HepG2 (cell line): ENCODE results near the gene IRAK2. TPM values are rescaled to one million over a fixed set of nuclear protein-coding genes. Genes with fewer than 3 reads are reported as not detected.

Source experiments
- ATAC-seq: fragments of 200-7000 bp; cut with Tn5 transposase; 3 replicates; pipeline ENCODE4 v1.9.1; 2020; ENCODE audit warnings: mild to moderate bottlenecking, moderate library complexity
- BruUV-seq: library from RNA; stranded (reverse); fragments of 400-500 nt; replicated peaks from 2 replicates; lab custom pipeline; 2021; lab: Mats Ljungman, UMichigan
- CTCF ChIA-PET: fragments of 300-600 bp; formaldehyde crosslinking; extraction: SDS; loops from one replicate; lab custom pipeline; 2021; ENCODE audit warnings: low total read pairs, inconsistent platforms, low intra/inter-chr PET ratio; lab: Yijun Ruan, JAX
- POLR2A ChIA-PET: fragments of 350-600 bp; sonication (Branson Sonifier 250); formaldehyde crosslinking; loops from one replicate; lab custom pipeline; 2020; ENCODE audit warnings: antibody characterized with exemption, inconsistent platforms; lab: Yijun Ruan, JAX
- DNase-seq: peaks from one replicate; pipeline ENCODE4 v3.0.0-alpha.2; 2015; ENCODE audit warnings: low spot score
- FAIRE-seq: peaks from 3 replicates; lab custom pipeline; 2011; peaks lifted over from hg19 to GRCh38; lab: Jason Lieb, UNC
- H2AFZ ChIP-seq: one replicate; pipeline ENCODE4 v1.6.1; 2011; ENCODE audit warnings: low read length, inconsistent platforms
- H3K27ac ChIP-seq: fragments of 300-600 bp; 3 replicates; pipeline ENCODE4 v1.8.0; 2011; ENCODE audit warnings: mixed run types, mild to moderate bottlenecking, mixed read lengths, low read length, inconsistent platforms; ENCODE audit not compliant: insufficient read depth; ENCODE audit errors: extremely low read length
- H3K27me3 ChIP-seq, 2 experiments: fragments of 200-600 bp in 1 of 2; 2 replicates in 1 of 2; 3 replicates in 1 of 2; pipeline versions ENCODE4 v1.6.0 to v1.8.0; 2011; ENCODE audit warnings: low read length in 2 of 2, mild to moderate bottlenecking in 2 of 2, moderate library complexity in 2 of 2, inconsistent platforms in 1 of 2; ENCODE audit not compliant: insufficient read depth in 2 of 2, control insufficient read depth in 1 of 2
- H3K36me3 ChIP-seq, 2 experiments: fragments of 200-600 bp in 1 of 2; replicated peaks in 1 of 2; 2 replicates in 1 of 2; 3 replicates in 1 of 2; pipeline versions ENCODE4 v1.5.1 to v1.8.0; 2011; ENCODE audit warnings: low read length in 2 of 2, inconsistent platforms in 1 of 2; ENCODE audit not compliant: insufficient read depth in 2 of 2, control insufficient read depth in 1 of 2
- H3K4me1 ChIP-seq: 2 replicates; pipeline ENCODE4 v1.5.1; 2012; ENCODE audit warnings: low read length, inconsistent platforms; ENCODE audit not compliant: insufficient read depth
- H3K4me2 ChIP-seq: 2 replicates; pipeline ENCODE4 v1.6.0; 2011; ENCODE audit warnings: low read depth, low read length, inconsistent platforms
- H3K4me3 ChIP-seq, 3 experiments: fragments of 200-600 bp in 1 of 3; sonication (generic), shearing (Covaris generic) in 1 of 3; replicated peaks in 1 of 3; 2 replicates each; pipeline ENCODE4 v1.5.1; 2011 to 2016; ENCODE audit warnings: low read length in 3 of 3, inconsistent platforms in 2 of 3, low read depth in 2 of 3, mild to moderate bottlenecking in 2 of 3, control low read depth in 1 of 3, mixed read lengths in 1 of 3; ENCODE audit not compliant: insufficient read depth in 1 of 3
- H3K79me2 ChIP-seq: one replicate; pipeline ENCODE4 v1.6.1; 2011; ENCODE audit warnings: low read length, inconsistent platforms; ENCODE audit not compliant: insufficient read depth
- H3K9ac ChIP-seq: 2 replicates; pipeline ENCODE4 v1.6.0; 2011; ENCODE audit warnings: mild to moderate bottlenecking, low read depth, low read length, inconsistent platforms; ENCODE audit not compliant: insufficient read depth
- H3K9me3 ChIP-seq: 2 replicates; pipeline ENCODE4 v1.5.1; 2012; ENCODE audit warnings: mild to moderate bottlenecking, low read length
- H4K20me1 ChIP-seq: 2 replicates; pipeline ENCODE4 v1.6.0; 2011; ENCODE audit warnings: inconsistent platforms, mild to moderate bottlenecking, low read length, moderate library complexity; ENCODE audit not compliant: insufficient read depth
- CTCF ChIP-seq: sonication (generic); formaldehyde crosslinking; IDR thresholded peaks from 2 replicates; pipeline ENCODE4 v1.5.0; 2020; ENCODE audit warnings: mild to moderate bottlenecking, missing genetic modification reagents, moderate library complexity
- HNRNPLL ChIP-seq: fragments of 200-400 bp; formaldehyde crosslinking; IDR thresholded peaks from 2 replicates; pipeline ENCODE4 v1.6.1; 2017; ENCODE audit warnings: mild to moderate bottlenecking, low read depth, low read length; ENCODE audit not compliant: poor library complexity, severe bottlenecking
- PCBP1 ChIP-seq: fragments of 200-400 bp; formaldehyde crosslinking; IDR thresholded peaks from 2 replicates; pipeline ENCODE4 v1.6.1; 2017; ENCODE audit warnings: mild to moderate bottlenecking, low read depth, low read length, borderline replicate concordance
- STAG1 ChIP-seq: sonication (generic); formaldehyde crosslinking; IDR thresholded peaks from 2 replicates; pipeline ENCODE4 v1.4.0; 2020; ENCODE audit warnings: missing genetic modification reagents
- XRCC5 ChIP-seq: fragments of 200-400 bp; formaldehyde crosslinking; optimal IDR thresholded peaks from 2 replicates; pipeline ENCODE3; 2017; ENCODE audit warnings: mild to moderate bottlenecking, low read length
- ZBTB38 ChIP-seq: sonication (generic); formaldehyde crosslinking; IDR thresholded peaks from 2 replicates; pipeline ENCODE4 v1.5.1; 2020; ENCODE audit warnings: mild to moderate bottlenecking, missing genetic modification reagents
- WGBS: methylation state at CpG from one replicate; pipeline ENCODE4 v1.1.6; 2017; ENCODE audit warnings: low lambda C conversion rate; 5-methylcytosine and 5-hydroxymethylcytosine counted together
- in situ Hi-C: cut with HindIII; loops from 2 replicates; pipeline ENCODE4 v1.10.0; 2017; ENCODE audit warnings: low pct_unique_long_range_greater_than_20kb; ENCODE audit not compliant: extremely low pct_ligation_motif_present
- intact Hi-C: fragments of 100-400 bp; cut with micrococcal nuclease; formaldehyde crosslinking; loops from one replicate; pipeline ENCODE4 v1.10.0; 2022; ENCODE audit not compliant: unreplicated experiment
- polyA plus RNA-seq, 8 experiments: library from polyadenylated mRNA; depleted of rRNA in 3 of 8; stranded (reverse) in 7 of 8; unstranded in 1 of 8; fragments of >200 nt; fragmentation: Illumina TruSeq in 4 of 8; extraction: Trizol in 4 of 8; gene quantifications; 2 replicates each; pipeline versions ENCODE4 v1.2.1 to v1.2.3, GENCODE V29; 2011 to 2016; ENCODE audit warnings: low read depth in 4 of 8, missing spikeins in 1 of 8, mixed read lengths in 1 of 8; ENCODE audit not compliant: insufficient read depth in 1 of 8
- total RNA-seq, 5 experiments: library from RNA; depleted of rRNA; stranded (reverse); fragments of >200 nt; fragmentation: Illumina TruSeq; extraction: Trizol; gene quantifications; 2 replicates each; pipeline ENCODE4 v1.2.3, GENCODE V29; 2016; ENCODE audit warnings: low read depth in 1 of 5
- TF ChIP-seq, protein P1 (sequence below): sonication (generic); formaldehyde crosslinking; IDR thresholded peaks from 2 replicates; pipeline ENCODE4 v1.4.0; 2020; ENCODE audit warnings: missing genetic modification reagents

The IRAK2 gene
- total and polyA plus RNA-seq, 2 of the 13 experiments (the other 11 are each of a cell fraction or from before 2014, with no cell fraction given) = 13.1 to 23.3 TPM

DNA sequence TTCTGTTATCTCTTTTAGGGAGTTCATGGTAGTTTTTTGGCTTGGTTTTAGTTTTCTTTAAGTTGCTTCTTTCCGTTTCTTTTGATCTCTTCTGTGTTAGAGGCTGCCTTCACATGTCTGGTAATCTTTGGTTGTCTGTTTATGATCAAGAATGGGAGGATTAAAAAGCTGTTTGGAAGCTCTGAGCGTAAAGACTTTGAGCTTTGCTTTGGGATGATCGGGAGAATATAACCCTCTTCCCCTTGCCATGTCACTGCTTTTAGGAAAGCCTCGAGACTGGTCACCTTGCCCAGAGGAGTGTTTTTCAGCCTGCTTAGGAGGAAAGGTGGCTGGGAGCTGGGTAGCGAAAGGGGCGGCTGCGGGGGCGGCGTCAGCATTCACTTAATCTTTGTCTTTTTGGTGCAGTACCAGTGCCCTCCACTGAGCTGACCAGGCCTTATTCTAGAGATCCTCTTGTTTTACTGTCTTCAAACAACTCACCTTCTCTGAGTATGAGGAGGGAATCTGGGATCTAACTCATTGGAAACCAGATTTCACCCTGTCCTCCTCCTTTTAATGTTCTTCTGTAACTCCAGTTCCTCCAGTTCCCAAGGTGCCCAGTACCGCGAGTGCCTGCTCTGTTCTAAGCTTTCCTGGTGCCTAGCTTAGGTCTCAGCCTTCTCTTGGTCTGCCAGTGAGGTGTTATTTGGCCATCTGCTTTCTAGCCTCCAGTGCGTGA, 99.1 kb downstream of the IRAK2 start:
- Histone ChIP-seq H3K9me3 (no peaks in the 10 kb centered on the region), H3K4me1 (peaks cover 25% of the 10 kb centered on the region), H3K36me3 (peaks cover 25 to 84% of the 10 kb centered on the region in 2 experiments), H4K20me1 (peaks cover 20% of the 10 kb centered on the region), H3K27ac (peak overlapping the region; percentile 14), H2AFZ (no peak overlapping the region), H3K4me2 (no peak overlapping the region), H3K27me3 (no peaks in the 10 kb centered on the region), H3K4me3 (no peak overlapping the region), H3K79me2 (peaks cover 88% of the 10 kb centered on the region), H3K9ac (peak overlapping the region; percentile 29; the same call in 1 of the 2 replicates)
- FAIRE-seq (peak; percentile 75), DNase-seq (no peak), ATAC-seq (peak; percentile 96)
- intact Hi-C loops = no loop called here
- CTCF ChIA-PET = no interaction called here
- POLR2A ChIA-PET = interaction anchor here (0.5 to 2.9 kb wide), 5 partner anchors 14 to 598 kb away, joined by 3 to 16 read pairs (median 4); partner anchors contain the start of genes ARPC4 and TATDN2
- WGBS = 82% methylated on average over 11 of the region's 12 CpGs
- in situ Hi-C loops = no loop called here
- TF ChIP-seq CTCF (CRISPR knock-in tag) (peak; percentile 28), ZBTB38 (CRISPR knock-in tag) (peak; percentile 61; the same call in 1 of the 2 replicates), PCBP1 (no peak), XRCC5 (peak; percentile 41), STAG1 (CRISPR knock-in tag) (0 out of 2 replicates have a peak, but pooled peaks have one; percentile 11), HNRNPLL (no peak)
- TF ChIP-seq, protein P1, sequence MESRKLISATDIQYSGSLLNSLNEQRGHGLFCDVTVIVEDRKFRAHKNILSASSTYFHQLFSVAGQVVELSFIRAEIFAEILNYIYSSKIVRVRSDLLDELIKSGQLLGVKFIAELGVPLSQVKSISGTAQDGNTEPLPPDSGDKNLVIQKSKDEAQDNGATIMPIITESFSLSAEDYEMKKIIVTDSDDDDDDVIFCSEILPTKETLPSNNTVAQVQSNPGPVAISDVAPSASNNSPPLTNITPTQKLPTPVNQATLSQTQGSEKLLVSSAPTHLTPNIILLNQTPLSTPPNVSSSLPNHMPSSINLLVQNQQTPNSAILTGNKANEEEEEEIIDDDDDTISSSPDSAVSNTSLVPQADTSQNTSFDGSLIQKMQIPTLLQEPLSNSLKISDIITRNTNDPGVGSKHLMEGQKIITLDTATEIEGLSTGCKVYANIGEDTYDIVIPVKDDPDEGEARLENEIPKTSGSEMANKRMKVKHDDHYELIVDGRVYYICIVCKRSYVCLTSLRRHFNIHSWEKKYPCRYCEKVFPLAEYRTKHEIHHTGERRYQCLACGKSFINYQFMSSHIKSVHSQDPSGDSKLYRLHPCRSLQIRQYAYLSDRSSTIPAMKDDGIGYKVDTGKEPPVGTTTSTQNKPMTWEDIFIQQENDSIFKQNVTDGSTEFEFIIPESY (CRISPR knock-in tag) = peak; percentile 84
- BruUV-seq = no TSS peak
